ENCODE measurements around the gene WNT7B. TPM values are rescaled to one million over a fixed set of nuclear protein-coding genes. Genes with fewer than 3 reads are reported as not detected.
"Not testable (repeated sequence)": the region's sequence is repeated elsewhere in the genome, so short reads cannot be mapped to it uniquely, and the experiment has no call there.

The WNT7B gene
- total RNA-seq, 1 donor from 2014 or later: 22.1 TPM

GRCh38 chr22:46008291-46008690 is 31.3 kb upstream of the WNT7B start:
- DNase-seq (ENCODE audit: low spot score): no peak

GRCh38 chr22:46007848-46008261 is 30.9 kb upstream of the WNT7B start:
- peak; percentile 72 for DNase-seq (ENCODE audit: low spot score)

- DNase-seq (ENCODE audit: low spot score): peak; percentile 46
Observed at GRCh38 chr22:46007003-46007847, 30.3 kb upstream of the WNT7B start.

GRCh38 chr22:46006379-46007002 is 29.5 kb upstream of the WNT7B start:
- peak; percentile 92 for DNase-seq (ENCODE audit: low spot score)

GRCh38 chr22:46005116-46005705 is 28.2 kb upstream of the WNT7B start:
- DNase-seq (ENCODE audit: low spot score): not testable (repeated sequence)

- DNase-seq (ENCODE audit: low spot score): no peak
Observed at GRCh38 chr22:46004105-46004866, 27.3 kb upstream of the WNT7B start.

GRCh38 chr22:46003271-46004091 is 26.5 kb upstream of the WNT7B start:
- DNase-seq (ENCODE audit: low spot score): no peak

GRCh38 chr22:46002757-46003270 is 25.9 kb upstream of the WNT7B start:
- no peak for DNase-seq (ENCODE audit: low spot score)

- DNase-seq (ENCODE audit: low spot score): no peak
Observed at GRCh38 chr22:46001426-46002106, 24.6 kb upstream of the WNT7B start.

GRCh38 chr22:46001046-46001425 is 24.1 kb upstream of the WNT7B start:
- no peak for DNase-seq (ENCODE audit: low spot score)

- no peak for DNase-seq (ENCODE audit: low spot score)
Observed at GRCh38 chr22:46000081-46001027, 23.4 kb upstream of the WNT7B start.

GRCh38 chr22:45999379-45999971 is 22.5 kb upstream of the WNT7B start:
- no peak for DNase-seq (ENCODE audit: low spot score)

- no peak for DNase-seq (ENCODE audit: low spot score)
Observed at GRCh38 chr22:45998638-45999378, 21.8 kb upstream of the WNT7B start.

- DNase-seq (ENCODE audit: low spot score): no peak
Observed at GRCh38 chr22:45997777-45998637, 21.0 kb upstream of the WNT7B start.

GRCh38 chr22:45997077-45997776 is 20.3 kb upstream of the WNT7B start:
- peak; percentile 91 for DNase-seq (ENCODE audit: low spot score)
